ENCODE data around the gene VPS26C.

Gene VPS26C

DNA sequence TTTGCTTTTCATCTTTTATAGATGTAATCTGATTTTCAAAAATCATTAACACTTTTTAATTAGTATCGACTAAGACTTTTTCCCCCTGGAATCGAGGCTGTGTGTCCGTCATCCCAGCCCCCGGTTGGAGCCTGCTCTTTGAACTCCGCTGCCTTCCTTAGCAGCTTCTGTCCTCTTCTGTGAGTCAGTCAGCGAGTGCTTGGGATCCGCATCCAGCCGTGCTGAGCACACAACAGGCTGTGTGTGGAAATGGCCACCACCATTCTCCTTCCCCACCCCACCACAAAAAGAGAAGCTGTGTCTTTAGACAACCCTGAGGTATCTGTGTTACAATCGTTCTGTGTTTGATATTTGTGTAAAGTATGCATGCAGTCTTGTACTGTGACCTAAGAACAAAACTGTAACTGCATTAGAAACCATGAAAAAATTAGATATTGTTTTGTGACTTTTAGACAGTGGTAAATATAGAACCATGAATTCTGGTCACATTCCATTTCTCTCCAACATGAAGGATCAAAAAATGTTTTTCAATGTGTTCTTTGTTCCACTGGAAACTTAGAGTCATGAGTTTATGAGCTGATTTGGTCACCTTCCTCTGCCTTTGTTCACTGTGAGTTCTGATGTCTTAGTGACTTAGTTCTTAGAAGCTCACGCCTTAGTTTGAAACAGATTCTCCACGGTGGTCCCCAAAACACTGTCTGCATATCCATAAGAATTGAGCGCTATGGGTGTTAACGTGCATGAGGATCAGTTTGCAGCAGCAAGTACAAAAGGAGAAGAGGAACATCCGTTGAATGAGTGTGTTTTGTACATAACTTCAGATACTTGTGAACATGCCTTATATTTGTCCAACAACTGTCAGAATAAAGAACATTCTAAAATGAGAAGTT is 64.7 kb downstream of the VPS26C start:
- DNase-seq (ENCODE audit: low read depth in 2 of 2), result no peak

DNA sequence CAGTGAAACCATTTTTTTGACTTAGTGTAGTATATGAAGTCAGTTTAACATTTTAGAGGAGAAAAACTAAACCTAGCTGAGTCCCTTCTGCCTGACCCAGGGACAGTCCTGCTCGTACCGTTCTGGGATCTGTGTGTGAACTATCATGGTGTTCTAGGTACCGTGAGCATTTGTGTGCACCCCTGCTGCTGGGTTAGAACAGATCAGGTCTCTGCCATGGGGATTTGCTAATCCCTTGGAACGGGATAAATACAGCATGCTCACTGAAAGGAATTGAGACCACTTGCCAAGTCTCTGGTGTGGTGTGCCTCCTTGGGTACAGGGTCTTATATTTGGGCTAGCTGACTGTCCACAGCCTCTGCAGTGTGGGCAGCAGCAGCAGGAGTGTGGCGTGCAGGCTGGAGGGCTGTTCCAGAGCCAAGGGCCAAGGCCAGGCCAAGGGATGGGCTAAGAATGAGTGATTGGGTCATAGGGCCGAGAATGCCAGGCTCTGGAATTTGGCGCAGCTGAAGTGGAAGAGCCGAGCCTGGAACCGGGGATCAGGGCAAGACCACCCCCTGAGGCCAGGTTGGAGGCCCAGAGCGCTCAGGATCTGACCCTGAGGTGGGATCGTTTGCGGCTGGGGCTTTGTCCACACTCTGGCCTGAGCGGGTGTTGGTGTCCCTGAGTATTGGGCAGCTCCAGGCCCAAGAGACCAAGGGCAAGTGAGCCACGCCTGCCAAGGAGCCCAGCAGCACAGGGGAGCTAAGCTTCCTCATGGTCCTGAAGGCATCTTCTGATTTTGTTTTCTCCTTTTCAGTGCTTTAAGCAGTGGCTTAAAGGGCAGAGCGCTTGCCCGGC is 66.3 kb downstream of the VPS26C start:
- no peak for DNase-seq (ENCODE audit: low read depth in 2 of 2)

DNA sequence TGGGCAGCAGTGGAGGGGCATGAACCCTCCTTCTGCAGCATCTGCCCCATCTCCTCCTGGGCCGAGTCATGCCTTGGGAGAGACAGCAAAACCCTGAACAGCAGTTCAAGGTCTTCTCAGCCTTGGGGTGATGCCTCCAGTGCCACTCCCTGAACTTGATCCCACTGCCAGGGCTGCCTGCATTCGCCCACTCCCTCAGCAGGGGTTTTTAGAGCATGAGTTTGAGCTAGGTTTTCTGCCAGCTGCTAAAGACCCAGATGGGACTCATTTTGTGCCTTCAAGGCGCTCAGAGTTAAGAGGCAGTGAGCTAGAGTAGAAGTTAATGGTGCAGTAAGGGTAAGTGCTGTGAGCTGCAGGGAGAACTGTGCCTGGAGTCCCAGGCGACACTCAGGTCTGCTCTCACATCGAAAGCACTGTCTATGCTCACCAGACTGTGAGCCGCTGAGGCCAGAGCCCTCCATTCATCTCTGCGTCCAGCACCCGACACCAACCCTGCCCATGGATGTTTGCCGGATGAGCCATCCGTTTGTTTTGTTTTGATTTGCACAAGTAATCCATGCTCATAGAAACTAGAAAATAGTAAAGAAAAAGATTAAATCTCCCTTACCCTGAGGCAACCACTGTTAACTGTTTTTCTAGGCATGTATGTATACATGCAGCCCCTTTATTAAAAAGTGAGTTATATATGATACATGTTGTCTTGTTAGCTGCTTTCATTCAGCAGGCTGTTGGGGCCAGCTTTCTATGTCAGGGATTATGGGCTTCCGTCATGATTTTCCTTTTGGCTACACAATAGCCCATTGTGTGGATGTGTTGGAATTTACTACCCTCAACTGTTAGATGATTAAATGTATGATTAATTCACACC is 67.8 kb downstream of the VPS26C start:
- DNase-seq (ENCODE audit: low read depth in 2 of 2), result no peak

DNA sequence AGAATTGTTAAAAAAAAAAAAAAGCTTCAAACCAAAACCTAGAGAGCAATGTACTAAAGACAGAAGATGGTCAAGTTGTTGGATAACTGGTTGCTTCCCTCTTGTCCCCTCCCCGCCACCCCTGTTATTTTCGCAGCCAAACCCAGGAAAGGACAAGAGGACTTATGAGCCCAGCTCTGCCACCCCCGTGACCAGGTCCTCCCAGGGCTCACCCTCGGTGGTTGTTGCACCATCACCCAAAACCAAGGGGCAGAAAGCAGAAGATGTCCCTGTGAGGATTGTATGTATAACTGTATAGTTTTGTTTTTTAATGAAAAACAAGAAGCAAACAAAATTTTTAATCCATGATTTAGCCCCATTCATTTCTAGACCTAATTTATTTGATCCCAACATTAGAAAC is 69.4 kb downstream of the VPS26C start:
- no peak for DNase-seq (ENCODE audit: low read depth in 2 of 2)

DNA sequence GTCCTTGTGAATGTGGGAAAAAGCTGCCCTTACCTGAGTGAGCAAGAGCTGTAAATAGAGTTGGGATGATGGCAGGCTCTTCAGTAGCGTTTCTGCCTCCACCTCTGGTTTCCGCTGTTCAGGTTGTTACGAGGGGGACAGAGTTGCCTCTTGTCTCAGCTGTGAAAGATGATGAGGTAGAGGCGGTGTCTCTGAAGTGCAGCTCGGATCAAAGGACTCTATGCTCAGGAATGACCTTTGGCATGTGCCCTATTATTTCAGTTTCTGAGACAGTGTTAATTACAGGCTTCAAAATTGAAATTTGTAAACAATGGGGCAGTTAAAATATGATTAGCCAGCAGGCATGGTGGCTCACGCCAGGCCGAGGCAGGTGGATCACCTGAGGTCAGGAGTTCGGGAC is 70.3 kb downstream of the VPS26C start:
- no peak for DNase-seq (ENCODE audit: low read depth in 2 of 2)

DNA sequence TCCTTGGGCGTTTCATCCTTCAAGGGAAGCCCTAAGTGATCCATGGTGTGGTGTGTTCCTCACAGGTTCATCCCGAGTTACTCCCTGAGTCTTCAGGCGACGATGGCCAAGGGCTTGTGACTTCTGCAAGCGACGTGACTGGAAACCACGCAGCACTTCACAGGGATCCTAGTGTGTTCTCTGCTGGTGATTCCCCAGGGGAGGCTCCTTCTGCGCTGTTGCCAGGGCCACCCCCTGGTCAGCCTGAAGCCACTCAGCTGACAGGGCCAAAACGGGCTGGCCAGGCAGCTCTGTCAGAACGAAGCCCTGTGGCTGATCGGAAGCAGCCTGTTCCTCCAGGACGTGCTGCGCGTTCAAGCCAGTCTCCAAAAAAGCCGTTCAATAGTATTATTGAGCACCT is 71.5 kb downstream of the VPS26C start:
- DNase-seq (ENCODE audit: low read depth in 2 of 2), result no peak

DNA sequence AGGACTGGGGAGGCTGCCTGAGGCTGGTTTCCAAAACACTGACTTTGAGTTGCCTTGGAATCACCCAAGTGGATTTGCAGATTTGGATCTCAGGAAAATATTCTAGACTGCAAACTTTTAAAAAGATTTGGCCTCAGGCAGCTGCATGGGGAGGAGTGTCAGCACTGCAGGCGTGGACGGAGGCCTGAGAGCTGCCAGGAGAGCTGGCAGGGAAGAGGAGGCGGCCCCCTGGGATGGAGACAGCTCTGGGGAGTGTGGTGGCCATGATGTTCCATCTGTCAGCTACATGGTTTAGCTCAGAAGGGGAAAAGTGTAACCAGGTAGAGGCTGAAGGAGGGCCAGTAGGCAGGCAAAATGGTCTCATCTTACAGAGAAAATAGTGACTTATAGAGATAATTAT is 72.1 kb downstream of the VPS26C start:
- no peak for DNase-seq (ENCODE audit: low read depth in 2 of 2)

DNA sequence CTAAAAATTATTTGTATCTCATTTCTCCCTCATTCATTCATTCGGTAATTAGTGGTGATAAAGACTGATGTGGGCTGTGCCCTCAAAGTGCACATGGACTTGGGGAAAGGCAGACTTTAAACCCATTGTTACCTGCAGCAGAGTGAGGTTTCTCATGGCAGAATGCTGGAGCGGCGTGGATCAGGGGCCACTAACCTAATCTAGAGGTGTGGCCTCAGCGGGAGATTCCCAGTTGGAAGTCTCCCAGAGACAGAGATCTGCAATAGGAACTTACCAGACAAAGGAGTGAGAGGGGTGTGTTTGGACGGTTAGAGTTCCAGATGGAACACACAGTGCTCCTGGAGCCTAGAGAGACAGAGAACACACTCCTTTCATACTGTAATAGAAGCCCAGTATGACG is 73.5 kb downstream of the VPS26C start:
- no peak for DNase-seq (ENCODE audit: low read depth in 2 of 2)

DNA sequence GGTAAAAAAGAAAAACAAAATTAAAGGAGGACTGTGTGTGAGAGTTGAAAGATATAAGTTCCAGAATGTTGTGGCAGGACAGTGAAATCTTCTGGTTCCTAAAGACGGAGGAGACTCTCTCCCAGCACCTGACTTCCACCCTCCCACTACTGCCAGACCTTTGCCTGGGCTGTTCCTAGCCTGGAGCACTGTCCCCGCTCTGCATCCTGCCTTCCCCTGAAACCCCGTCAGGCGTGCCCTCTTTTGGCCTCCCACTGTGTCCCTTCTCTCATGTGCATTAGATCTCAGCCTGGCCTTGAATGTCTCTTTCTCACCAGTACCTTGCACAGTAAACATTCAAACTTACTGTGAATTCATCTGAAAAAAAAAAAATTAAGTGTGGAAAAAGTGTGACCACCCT is 74.1 kb downstream of the VPS26C start:
- DNase-seq (ENCODE audit: low read depth in 2 of 2), result no peak

DNA sequence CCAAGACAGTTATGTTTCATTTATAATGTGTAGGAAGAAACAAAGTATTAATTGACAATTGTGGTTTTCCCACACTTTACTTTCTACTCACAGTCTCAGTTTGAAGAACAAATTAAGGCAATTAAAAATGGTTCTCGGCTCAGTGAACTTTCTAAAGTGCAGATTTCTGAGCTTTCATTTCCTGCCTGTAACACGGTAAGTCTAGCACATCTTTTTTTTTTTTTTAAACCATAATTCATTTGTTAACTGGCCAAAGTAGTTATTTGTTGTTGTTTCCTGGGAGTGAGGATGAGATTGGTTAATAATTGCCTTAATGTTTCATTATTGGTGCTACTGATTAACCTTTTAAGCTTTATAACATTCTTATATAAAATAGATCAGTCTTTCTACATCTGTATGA is 75.1 kb downstream of the VPS26C start:
- DNase-seq (ENCODE audit: low read depth in 2 of 2), result no peak

DNA sequence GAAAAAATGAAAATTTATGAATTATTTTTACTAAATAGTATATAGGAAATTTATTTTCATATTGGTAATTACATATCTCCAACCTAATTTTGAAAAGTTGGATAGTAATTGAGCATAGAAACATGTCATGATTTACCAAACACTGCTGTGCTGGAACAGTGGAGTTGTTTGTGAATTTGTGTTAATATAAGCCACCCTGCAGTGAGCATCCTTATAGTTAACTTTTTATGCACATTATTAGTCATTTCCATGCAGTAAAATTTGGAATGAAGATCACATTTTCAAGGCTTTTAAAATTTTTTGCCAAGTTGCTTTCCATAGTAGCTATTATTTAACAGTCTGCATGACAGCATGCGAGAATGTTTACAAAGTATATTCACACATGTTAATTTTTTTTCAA is 78.3 kb downstream of the VPS26C start:
- DNase-seq (ENCODE audit: low read depth in 2 of 2), result no peak

DNA sequence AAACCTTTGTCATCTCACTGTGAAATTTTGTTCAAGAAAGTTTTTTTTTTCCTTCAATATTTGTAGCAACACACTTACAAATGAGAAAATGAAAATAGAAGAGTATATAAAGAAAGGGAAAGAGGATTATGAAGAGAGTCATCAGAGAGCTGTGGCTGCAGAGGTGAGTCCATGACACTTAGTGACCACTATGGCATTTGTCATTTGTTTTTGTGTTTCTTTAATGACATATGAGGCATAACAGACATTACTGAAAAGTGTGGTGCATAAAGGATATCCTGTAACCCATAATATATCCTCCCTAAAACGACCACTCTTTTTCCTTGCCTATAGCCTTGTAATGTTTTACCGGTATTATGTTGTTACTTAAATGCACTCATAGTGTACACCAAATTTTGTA is 80.2 kb downstream of the VPS26C start:
- DNase-seq (ENCODE audit: low read depth in 2 of 2), result no peak

DNA sequence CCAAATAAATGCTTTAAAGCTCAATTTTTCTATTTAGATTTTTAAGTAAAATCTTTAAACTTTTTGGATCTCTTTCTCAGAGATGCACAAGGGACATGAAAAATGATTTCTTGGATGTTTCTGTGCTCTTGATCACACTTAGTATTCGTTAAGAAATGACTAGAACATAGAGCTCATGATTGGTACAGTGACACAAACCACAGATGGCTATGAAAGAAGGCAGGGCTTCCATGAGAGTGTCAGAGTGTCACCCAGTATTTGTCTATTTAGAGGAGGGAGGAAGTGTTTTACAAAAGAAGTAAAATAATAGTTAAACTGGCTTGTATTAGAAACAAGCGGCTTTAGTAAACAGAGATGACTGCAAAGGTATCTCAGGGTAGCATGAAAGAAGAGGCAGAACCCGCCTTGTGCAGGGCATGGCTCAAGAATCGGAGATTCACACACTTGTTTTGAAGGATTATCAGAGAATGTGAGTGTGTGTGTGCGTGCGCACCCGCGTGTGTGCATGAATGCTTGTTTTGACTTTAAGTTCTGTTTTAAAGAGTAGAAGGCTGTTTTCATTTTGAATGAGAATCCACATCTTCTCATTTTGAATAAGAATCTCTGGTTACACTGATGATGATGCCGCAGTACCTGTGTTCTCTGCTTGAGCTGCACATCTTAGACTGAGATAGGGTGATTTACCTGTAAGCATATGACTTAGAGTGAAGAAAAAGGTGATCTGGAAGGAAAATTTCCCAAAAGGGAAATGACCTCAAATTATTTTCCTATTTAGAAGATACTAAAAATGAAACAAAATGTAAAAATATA is 82.1 kb downstream of the VPS26C start:
- no peak for DNase-seq (ENCODE audit: low read depth in 2 of 2)

DNA sequence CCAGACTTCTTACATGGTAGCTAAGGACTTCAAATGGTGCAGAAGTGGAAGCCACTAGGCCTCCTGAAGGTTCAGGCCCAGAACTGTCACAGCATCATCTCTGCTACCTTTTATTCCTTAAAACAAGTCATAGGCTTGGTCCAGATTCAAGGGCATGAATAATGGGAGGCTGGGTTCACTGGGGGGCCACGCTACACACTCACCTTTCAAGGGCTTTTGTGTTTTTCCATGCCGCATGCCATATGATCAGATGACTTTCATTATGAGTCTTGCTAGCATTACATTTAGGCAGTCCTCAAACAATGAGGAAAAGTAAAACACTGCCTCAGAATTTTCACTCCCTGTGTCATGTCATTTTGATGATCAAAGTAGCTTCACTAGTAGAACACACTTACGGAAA is 83.4 kb downstream of the VPS26C start:
- no peak for DNase-seq (ENCODE audit: low read depth in 2 of 2)

DNA sequence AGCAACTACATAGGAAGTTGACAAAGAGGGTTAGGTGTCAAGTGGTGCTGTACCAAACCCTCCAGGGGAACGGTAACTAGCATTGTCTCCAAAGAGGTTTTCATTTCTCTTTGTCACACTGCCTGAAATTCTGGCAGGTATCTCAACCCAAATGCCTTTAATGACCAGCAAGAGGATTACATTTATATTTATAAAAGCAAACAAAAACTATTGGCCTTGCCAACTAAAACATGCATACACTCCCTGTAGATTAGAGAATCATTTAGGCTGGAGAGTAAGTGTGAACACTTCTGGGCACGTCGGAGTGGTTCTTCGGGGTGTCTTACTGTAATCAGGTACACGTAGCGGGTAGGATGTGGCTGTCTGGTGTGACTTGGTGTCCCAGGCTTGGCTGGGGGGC is 84.9 kb downstream of the VPS26C start:
- DNase-seq (ENCODE audit: low read depth in 2 of 2), result no peak

DNA sequence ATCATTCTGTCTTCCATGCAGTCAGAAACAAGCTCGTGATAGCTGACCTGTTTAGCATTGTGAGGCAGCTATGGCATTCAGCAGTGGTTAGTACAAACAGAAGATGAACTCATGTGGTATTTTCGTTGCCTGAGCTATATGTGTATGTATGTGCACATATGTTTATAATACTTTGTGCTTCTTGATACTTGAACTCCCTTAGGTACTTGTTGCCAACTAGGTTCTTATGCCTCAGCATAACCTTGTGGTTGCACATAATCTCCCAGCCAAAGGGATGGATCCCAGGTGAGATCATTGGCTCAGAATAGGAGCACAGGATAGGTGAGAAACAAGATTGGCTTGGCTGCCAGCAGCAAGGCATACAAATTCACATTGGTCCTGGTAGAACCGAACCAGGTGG is 86.1 kb downstream of the VPS26C start:
- DNase-seq (ENCODE audit: low read depth in 2 of 2), result no peak

DNA sequence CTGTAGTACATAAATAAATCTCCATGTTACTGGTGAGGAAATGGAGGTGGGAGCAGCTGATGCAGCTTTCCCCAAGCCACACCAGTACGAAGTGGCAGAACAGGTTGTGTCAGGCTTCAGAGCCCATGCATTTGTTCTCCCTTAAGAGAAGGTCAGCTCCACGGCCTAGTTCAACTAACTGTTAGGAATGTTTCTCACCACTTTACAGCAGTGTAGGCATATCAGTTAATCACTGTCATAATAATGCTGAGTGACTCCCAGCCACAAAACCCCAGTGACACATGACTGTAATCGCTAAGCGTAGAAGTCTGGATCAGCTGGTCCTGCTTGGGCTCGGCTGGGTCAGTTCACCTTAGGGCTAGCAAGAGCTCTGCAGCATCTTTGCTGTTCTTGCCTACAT is 90.4 kb downstream of the VPS26C start:
- DNase-seq (ENCODE audit: low read depth in 2 of 2), result no peak

All from stimulated activated CD4-positive, alpha-beta T cell treated with anti-CD3 and anti-CD28 coated beads, Interleukin-15, amount 100 ng/mL, for 48 hours (primary cell).